Heart right ventricle (tissue), 16 donors: ENCODE measurements around the gene KHNYN. TPM values are rescaled to one million over a fixed set of nuclear protein-coding genes. Genes with fewer than 3 reads are reported as not detected.

ENCODE experiments used
- ATAC-seq, 8 donors: fragments of 200-7000 bp; cut with Tn5 transposase; one replicate each; pipeline ENCODE4 v1.9.1; 2020; ENCODE audit warnings: mild to moderate bottlenecking in 8 of 8, moderate library complexity in 8 of 8, moderate number of reproducible peaks in 1 of 8
- DNase-seq, 2 donors: peaks; one replicate each; pipeline ENCODE4 v3.0.0-alpha.2; 2020
- H3K27ac ChIP-seq, 10 donors: fragments of 200-600 bp; sonication (generic) in 2 of 10; one replicate each; pipeline versions ENCODE4 v1.5.0 to v1.8.0; 2020 to 2022; ENCODE audit warnings: mild to moderate bottlenecking in 3 of 10
- H3K27me3 ChIP-seq, 7 donors: fragments of 200-600 bp; one replicate each; pipeline ENCODE4 v1.8.0; 2021 to 2022; ENCODE audit warnings: mild to moderate bottlenecking in 2 of 7
- H3K36me3 ChIP-seq, 9 donors: fragments of 200-600 bp; sonication (generic) in 1 of 9; one replicate each; pipeline versions ENCODE4 v1.5.0 to v1.8.0; 2020 to 2022; ENCODE audit warnings: mild to moderate bottlenecking in 2 of 9
- H3K4me1 ChIP-seq, 9 donors: fragments of 200-600 bp; sonication (generic) in 1 of 9; one replicate each; pipeline versions ENCODE4 v1.5.0 to v1.8.0; 2020 to 2022; ENCODE audit warnings: mild to moderate bottlenecking in 4 of 9
- H3K4me3 ChIP-seq, 10 donors: fragments of 200-600 bp; sonication (generic) in 2 of 10; one replicate each; pipeline versions ENCODE4 v1.5.0 to v1.8.0; 2020 to 2022; ENCODE audit warnings: mild to moderate bottlenecking in 7 of 10, moderate library complexity in 2 of 10
- H3K9me3 ChIP-seq, 11 donors: fragments of 200-600 bp in 10 of 11; sonication (generic) in 2 of 11; one replicate each; pipeline versions ENCODE4 v1.5.0 to v1.8.0; 2013 to 2022; ENCODE audit warnings: mild to moderate bottlenecking in 2 of 11, control low read depth in 1 of 11, moderate library complexity in 1 of 11
- WGBS, 2 donors: extraction: QIAGEN DNeasy Blood & Tissue Kit; methylation state at CpG; one replicate each; pipeline ENCODE4 v1.1.7; 2013; ENCODE audit warnings: inconsistent platforms in 1 of 2; 5-methylcytosine and 5-hydroxymethylcytosine counted together
- intact Hi-C, 10 donors: fragments of 100-400 bp; cut with DNase I; formaldehyde crosslinking; loops; one replicate each; pipeline versions ENCODE4 v1.11.1 to v1.14.2; 2022
- polyA plus RNA-seq, 2 donors: library from polyadenylated mRNA; stranded (reverse); fragments of 200-250 nt; gene quantifications; one replicate each; pipeline ENCODE4 v1.2.3, GENCODE V29; 2013
- total RNA-seq, 10 donors: library from RNA; stranded (reverse); fragmentation: NEBNext Ultra II Directional in 3 of 10; extraction: Animal tissue kit (Norgen Biotek cat#: 25700) in 3 of 10; gene quantifications; one replicate each; pipeline versions ENCODE4 v1.2.1 to v1.2.4, GENCODE V29; 2021 to 2023
- TF ChIP-seq, protein P1 (sequence below), 9 donors: fragments of 200-600 bp; sonication (generic) in 2 of 9; IDR thresholded peaks; one replicate each; pipeline versions ENCODE4 v1.5.0 to v1.8.0; 2021 to 2022; ENCODE audit warnings: antibody characterized with exemption in 9 of 9, mild to moderate bottlenecking in 5 of 9, moderate library complexity in 1 of 9
- donor health status: Arrhythmogenic right ventricular cardiomyopathy.
- donor health status: ischemic (EF 13 %, LVEDD 7.1; RV severe dilation, severe dysfunction).
- donor health status: healthy with polysubstance abuse.
- donor health status: DM: no; HTN: yes; CAD: no.
- donor health status: DM: no; HTN: no; CAD: no.
- donor health status: ischemic (EF 25% LVEDD 6.9; RV normal size, moderate dysfunction).
- donor health status: ischemic (EF 25% LVEDD 5.7; RV mildly dilated, moderate dysfunction).
- donor health status: healthy.
- donor health status: DM: yes; HTN: yes; CAD: no.
- donor health status: Ischemic cardiomyopathy.
- donor health status: ischemic (EF 35%, LVEDD 5.7; RV mildly dilated, moderate dysfunction).
- donor health status: nonischemic (EF 11% LVEDD 7.7; RV severe dilation, severe dysfunction).
- donor health status: DM: yes; HTN: yes; CAD: no.
- donor health status: PGD.
- donor health status: ischemic (EF 29% LVEDD 5.4; RV normal size, mild dysfunction).
- donor health status: nonischemic (EF 23%, LVEDD 6.1; RV moderate dilation, normal function).

Gene KHNYN
- total and polyA plus RNA-seq, 12 donors: 14.0 to 30.1 (median 17.9) TPM

DNA sequence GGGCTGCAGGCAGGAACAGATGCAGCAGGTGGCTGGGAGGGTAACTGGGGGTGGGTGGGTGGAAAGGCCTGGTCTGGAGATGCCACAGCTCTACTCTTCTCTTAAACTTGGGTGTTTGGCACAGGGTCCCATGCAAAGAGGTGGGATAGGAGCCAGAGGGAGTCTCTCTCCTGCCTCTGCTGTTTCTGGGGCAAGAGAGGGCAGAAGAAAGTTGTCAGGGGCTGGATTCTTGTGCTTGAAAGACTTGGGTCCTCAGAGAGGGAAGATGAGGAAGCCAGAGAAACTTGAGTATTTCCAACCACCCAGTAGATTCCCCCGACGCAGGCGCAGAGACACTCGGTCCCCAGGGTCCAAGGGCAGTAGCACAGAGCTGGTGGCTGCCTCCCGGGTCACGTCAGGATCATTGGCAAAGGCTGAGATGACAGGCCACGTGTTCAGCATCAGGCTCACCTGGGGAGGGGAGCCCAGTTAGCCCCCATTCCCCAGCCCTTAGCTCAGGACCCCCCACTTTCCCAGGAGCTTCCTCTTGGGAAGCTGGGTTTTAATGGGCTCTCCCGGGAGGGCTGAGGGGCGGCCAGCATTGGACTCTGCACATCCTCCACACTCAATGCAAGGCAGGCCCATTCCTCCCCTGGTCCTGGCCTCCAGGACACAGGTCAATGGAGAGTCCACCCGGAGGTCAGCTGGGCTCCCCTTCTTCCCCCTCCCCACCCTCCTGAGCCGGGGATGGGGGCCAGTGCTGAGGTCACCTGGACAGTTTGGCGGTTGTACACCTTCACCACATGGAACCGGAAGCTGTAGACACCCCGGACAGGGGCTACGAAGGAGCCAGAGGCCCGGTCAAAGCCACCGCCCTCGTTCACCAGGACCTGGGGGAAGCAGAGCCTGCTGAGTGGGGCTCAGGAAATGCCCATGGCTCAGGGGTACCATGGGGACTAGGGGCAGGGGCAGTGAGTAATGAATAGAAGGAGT is 1.9 kb upstream of the KHNYN start:
- no peaks in the 10 kb centered on the region for H3K9me3 ChIP-seq
- H3K27me3 ChIP-seq: no peaks in the 10 kb centered on the region
- H3K36me3 ChIP-seq: peaks cover 0 to 20% (median 11%) of the 10 kb centered on the region in 9 donors
- 84 to 88% methylated on average over 18 of the region's 18 CpGs for WGBS, 2 donors
- no peak for ATAC-seq
- intact Hi-C loops: loop anchor here in 2 of 10 donors (2.0 to 5.0 kb wide), 2 partner anchors 29 to 96 kb away; partner anchors contain the start of gene NYNRIN (in 1 of the 2)
- TF ChIP-seq, protein P1, sequence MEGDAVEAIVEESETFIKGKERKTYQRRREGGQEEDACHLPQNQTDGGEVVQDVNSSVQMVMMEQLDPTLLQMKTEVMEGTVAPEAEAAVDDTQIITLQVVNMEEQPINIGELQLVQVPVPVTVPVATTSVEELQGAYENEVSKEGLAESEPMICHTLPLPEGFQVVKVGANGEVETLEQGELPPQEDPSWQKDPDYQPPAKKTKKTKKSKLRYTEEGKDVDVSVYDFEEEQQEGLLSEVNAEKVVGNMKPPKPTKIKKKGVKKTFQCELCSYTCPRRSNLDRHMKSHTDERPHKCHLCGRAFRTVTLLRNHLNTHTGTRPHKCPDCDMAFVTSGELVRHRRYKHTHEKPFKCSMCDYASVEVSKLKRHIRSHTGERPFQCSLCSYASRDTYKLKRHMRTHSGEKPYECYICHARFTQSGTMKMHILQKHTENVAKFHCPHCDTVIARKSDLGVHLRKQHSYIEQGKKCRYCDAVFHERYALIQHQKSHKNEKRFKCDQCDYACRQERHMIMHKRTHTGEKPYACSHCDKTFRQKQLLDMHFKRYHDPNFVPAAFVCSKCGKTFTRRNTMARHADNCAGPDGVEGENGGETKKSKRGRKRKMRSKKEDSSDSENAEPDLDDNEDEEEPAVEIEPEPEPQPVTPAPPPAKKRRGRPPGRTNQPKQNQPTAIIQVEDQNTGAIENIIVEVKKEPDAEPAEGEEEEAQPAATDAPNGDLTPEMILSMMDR (IDR thresholded peaks at IDR 0.05): no peak
- H3K4me1 ChIP-seq: peaks cover 12 to 57% (median 41%) of the 10 kb centered on the region in 9 donors
- H3K27ac ChIP-seq: peak overlapping the region in 2 of 10 donors; percentile 2 to 99
- no peak overlapping the region for H3K4me3 ChIP-seq
- DNase-seq: no peak

DNA sequence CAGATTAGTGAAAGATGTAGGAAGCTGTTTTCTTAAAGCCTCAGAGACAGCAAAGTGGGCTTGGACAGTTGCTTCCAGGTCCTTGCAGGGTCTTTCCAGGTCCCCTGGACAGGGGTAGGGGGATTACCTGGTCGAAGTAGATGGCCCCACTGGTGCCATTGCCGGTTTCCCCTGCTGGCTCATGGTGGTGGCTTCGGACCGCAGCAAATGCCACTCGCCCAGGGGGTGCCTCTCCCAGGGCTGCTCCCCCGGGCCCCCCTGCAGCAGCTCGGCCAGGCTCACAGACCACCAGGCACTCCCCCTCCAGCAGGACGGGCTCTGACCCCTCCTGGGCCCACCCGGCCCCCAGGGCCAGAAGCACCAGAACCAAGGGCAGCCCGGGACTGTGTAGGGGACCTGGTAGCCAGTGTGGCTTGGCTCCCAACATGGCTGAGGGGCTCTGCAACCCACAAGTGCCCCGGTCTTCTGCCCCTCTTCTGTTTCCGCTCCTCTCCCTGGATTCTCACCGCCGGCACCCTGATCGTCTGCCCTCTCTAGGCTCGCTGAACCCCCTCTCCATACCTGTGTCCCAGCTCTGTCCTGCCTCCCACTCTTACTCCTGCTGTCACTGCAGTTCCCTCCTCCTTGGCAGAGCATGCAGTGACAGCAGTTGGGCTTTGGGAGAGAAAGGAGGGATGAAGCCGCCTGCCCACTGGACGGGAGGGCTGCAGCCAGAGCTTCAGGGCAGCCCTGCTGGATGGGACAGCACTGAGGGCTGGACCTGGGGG is 943 bp upstream of the KHNYN start:
- Histone ChIP-seq H3K4me1 (peaks cover 12 to 61% (median 41%) of the 10 kb centered on the region in 9 donors), H3K27ac (peak overlapping the region; percentile 91 to 99 (median 97)), H3K4me3 (peak overlapping the region in 8 of 10 donors; percentile 74 to 91 (median 79)), H3K9me3 (no peaks in the 10 kb centered on the region), H3K36me3 (peaks cover 0 to 30% (median 21%) of the 10 kb centered on the region in 9 donors), H3K27me3 (no peaks in the 10 kb centered on the region)
- DNase-seq (no peak), ATAC-seq (no peak)
- TF ChIP-seq, protein P1 (IDR thresholded peaks at IDR 0.05): no peak
- 90 to 97% methylated on average over 15 to 18 of the region's 18 CpGs for WGBS, 2 donors
- intact Hi-C loops: loop anchor here in 3 of 10 donors (1.0 to 5.0 kb wide), 3 partner anchors 30 to 97 kb away; partner anchors contain the start of gene NYNRIN (in 1 of the 3)

DNA sequence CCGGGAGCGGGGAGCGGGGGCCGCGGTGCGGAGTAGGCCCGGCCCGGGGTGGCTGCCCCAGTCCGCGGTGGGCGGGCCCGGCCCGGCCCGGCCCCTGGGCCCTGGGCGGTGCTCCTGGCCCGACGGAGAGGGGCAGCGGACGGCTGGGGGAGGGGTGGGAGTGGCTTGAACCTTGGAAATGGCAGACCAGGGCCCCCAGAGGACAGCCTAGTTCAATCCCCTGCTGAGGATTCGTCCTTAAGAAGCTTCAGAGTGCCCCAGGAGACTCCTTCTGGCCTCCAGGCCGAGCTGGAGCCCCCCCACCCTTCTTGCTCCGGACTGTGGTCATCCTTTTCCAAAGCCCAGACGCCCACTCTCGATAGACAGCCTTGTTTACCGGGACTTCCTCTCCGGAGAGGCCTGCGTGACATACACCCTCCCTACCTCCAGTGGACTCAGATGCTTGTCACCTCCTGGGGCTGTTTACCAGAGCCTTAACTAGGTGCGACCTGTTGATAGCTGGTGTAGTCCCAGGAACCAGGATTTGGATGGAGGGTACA is 458 bp downstream of the KHNYN start:
- intact Hi-C loops: loop anchor here in 9 of 10 donors (1.0 to 10.0 kb wide), 7 partner anchors 63 to 195 kb away; partner anchors contain the start of genes TINF2 (in 4 of the 9), GMPR2 (in 1 of the 9), NEDD8 (in 1 of the 9) and NFATC4 (in 1 of the 9)
- WGBS, 2 donors: 0% methylated on average over 26 to 28 of the region's 28 CpGs
- ATAC-seq (peak; percentile 77 to 89 (median 85)), DNase-seq (peak; percentile 86)
- H3K36me3 ChIP-seq: peaks cover 0 to 44% (median 24%) of the 10 kb centered on the region in 9 donors
- H3K9me3 ChIP-seq: no peaks in the 10 kb centered on the region
- peak overlapping the region; percentile 91 to 99 (median 97) for H3K27ac ChIP-seq
- peaks cover 12 to 56% (median 40%) of the 10 kb centered on the region in 9 donors for H3K4me1 ChIP-seq
- H3K27me3 ChIP-seq: no peaks in the 10 kb centered on the region
- TF ChIP-seq, protein P1 (IDR thresholded peaks at IDR 0.05): no peak
- H3K4me3 ChIP-seq: peak overlapping the region; percentile 74 to 95 (median 80)
